Panc1 (cell line): Measurements from ENCODE around the gene DLL3. TPM values are rescaled to one million over a fixed set of nuclear protein-coding genes. Genes with fewer than 3 reads are reported as not detected.

ENCODE experiments used
- ATAC-seq: fragments of 200-7000 bp; cut with Tn5 transposase; 2 replicates; pipeline ENCODE4 v1.9.1; 2020; ENCODE audit warnings: mild to moderate bottlenecking, moderate library complexity
- BruUV-seq: library from RNA; stranded (reverse); fragments of 400-500 nt; replicated peaks from 2 replicates; lab custom pipeline; 2021; lab: Mats Ljungman, UMichigan
- CTCF ChIA-PET: fragments of 300-600 bp; sonication (Branson Sonifier 250); formaldehyde crosslinking; loops from one replicate; lab custom pipeline; 2022; ENCODE audit warnings: antibody characterized with exemption; lab: Charles Lee
- POLR2A ChIA-PET: fragments of 300-600 bp; sonication (Branson Sonifier 250); formaldehyde crosslinking; loops from one replicate; lab custom pipeline; 2022; ENCODE audit warnings: antibody characterized with exemption; lab: Charles Lee
- DNase-seq: peaks from one replicate; pipeline ENCODE4 v3.0.0-alpha.2; 2010; ENCODE audit warnings: low read depth, low spot score
- H3K27ac ChIP-seq: 2 replicates; pipeline ENCODE4 v1.5.1; 2011; ENCODE audit warnings: mild to moderate bottlenecking, low read length, inconsistent platforms
- H3K27me3 ChIP-seq: fragments of 200-500 bp; sonication (Bioruptor generic); 2 replicates; pipeline ENCODE4 v1.6.0; 2014; ENCODE audit warnings: low read length, inconsistent platforms; ENCODE audit not compliant: control insufficient read depth, insufficient read depth
- H3K36me3 ChIP-seq: fragments of 200-500 bp; sonication (Bioruptor generic); 2 replicates; pipeline ENCODE4 v1.5.1; 2014; ENCODE audit warnings: inconsistent platforms, mild to moderate bottlenecking, low read length, moderate library complexity; ENCODE audit not compliant: control insufficient read depth, insufficient read depth
- H3K4me1 ChIP-seq: 2 replicates; pipeline ENCODE4 v1.5.1; 2011; ENCODE audit warnings: inconsistent platforms, mild to moderate bottlenecking, low read length, moderate library complexity; ENCODE audit not compliant: control insufficient read depth, insufficient read depth
- H3K4me3 ChIP-seq, 2 experiments: 2 replicates each; pipeline ENCODE4 v1.5.1; 2011 to 2012; ENCODE audit warnings: low read depth in 2 of 2, low read length in 2 of 2, mild to moderate bottlenecking in 2 of 2, inconsistent platforms in 1 of 2, moderate library complexity in 1 of 2
- H3K9me3 ChIP-seq: fragments of 200-500 bp; sonication (Bioruptor generic); 2 replicates; pipeline ENCODE4 v1.5.1; 2014; ENCODE audit warnings: low read depth, mild to moderate bottlenecking, inconsistent platforms, low read length, moderate library complexity; ENCODE audit not compliant: control insufficient read depth, insufficient read depth
- POLR2AphosphoS5 ChIP-seq: IDR thresholded peaks from 2 replicates; pipeline ENCODE4 v1.6.1; 2012; ENCODE audit warnings: mild to moderate bottlenecking, low read depth, low read length, moderate library complexity
- SIN3A ChIP-seq: IDR thresholded peaks from 2 replicates; pipeline ENCODE4 v1.6.1; 2012; ENCODE audit warnings: low read depth, mild to moderate bottlenecking, low read length, moderate library complexity, borderline replicate concordance; ENCODE audit not compliant: insufficient read depth
- TCF7L2 ChIP-seq: IDR thresholded peaks from 2 replicates; pipeline ENCODE4 v1.6.1; 2011; ENCODE audit warnings: mild to moderate bottlenecking, low read depth, low read length, inconsistent platforms
- in situ Hi-C: cut with HindIII; loops from 2 replicates; pipeline ENCODE4 v1.10.0; 2016; ENCODE audit warnings: low sequenced_read_pairs, low pct_unique_long_range_greater_than_20kb
- intact Hi-C: fragments of 100-400 bp; cut with micrococcal nuclease; formaldehyde crosslinking; loops from one replicate; pipeline ENCODE4 v1.10.0; 2022; ENCODE audit not compliant: unreplicated experiment
- total RNA-seq: library from RNA; stranded (reverse); gene quantifications from one replicate; pipeline ENCODE4 v1.2.1, GENCODE V29; 2021; ENCODE audit not compliant: unreplicated experiment
- TF ChIP-seq, protein P1 (sequence below): fragments of 450-650 bp; IDR thresholded peaks from 2 replicates; pipeline ENCODE4 v1.5.1; 2017; ENCODE audit warnings: mild to moderate bottlenecking
- TF ChIP-seq, protein P2 (sequence below), 2 experiments: IDR thresholded peaks; 2 replicates each; pipeline ENCODE4 v1.6.1; 2011 to 2012; ENCODE audit warnings: low read depth in 2 of 2, control low read depth in 1 of 2, low read length in 1 of 2, mild to moderate bottlenecking in 1 of 2, moderate library complexity in 1 of 2; ENCODE audit not compliant: insufficient read depth in 1 of 2

DLL3 gene
- total RNA-seq, 1 experiment from 2014 or later: 76.9 TPM

DNA sequence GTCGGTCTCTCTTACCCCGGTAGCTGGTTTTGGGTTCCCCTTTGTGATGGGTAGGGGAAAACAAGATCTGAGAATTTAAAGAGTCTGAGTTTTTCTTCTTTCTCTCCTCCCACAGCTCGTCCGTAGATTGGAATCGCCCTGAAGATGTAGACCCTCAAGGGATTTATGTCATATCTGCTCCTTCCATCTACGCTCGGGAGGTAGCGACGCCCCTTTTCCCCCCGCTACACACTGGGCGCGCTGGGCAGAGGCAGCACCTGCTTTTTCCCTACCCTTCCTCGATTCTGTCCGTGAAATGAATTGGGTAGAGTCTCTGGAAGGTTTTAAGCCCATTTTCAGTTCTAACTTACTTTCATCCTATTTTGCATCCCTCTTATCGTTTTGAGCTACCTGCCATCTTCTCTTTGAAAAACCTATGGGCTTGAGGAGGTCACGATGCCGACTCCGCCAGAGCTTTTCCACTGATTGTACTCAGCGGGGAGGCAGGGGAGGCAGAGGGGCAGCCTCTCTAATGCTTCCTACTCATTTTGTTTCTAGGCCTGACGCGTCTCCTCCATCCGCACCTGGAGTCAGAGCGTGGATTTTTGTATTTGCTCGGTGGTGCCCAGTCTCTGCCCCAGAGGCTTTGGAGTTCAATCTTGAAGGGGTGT lies 9.1 kb downstream of the DLL3 start:
- H3K27ac ChIP-seq: peak overlapping the region; percentile 81
- DNase-seq (no peak), ATAC-seq (no peak)
- H3K4me1 ChIP-seq: peaks cover 21% of the 10 kb centered on the region
- H3K27me3 ChIP-seq: no peaks in the 10 kb centered on the region
- ChIA-PET CTCF (interaction anchor here (0.5 to 4.5 kb wide), 12 partner anchors 9 to 692 kb away, joined by 3 to 34 read pairs (median 6); partner anchors contain the start of genes DLL3, EID2B, MED29 and PAF1), POLR2A (interaction anchor here (0.6 to 4.1 kb wide), 13 partner anchors 9 to 701 kb away, joined by 3 to 38 read pairs (median 4); partner anchors contain the start of genes DLL3, EID2B, RPS16 and SUPT5H)
- no peaks in the 10 kb centered on the region for H3K9me3 ChIP-seq
- intact Hi-C loops: loop anchor here (2.0 kb wide), 1 partner anchor 27 kb away; the partner anchor contains the start of gene TIMM50
- H3K36me3 ChIP-seq: no peaks in the 10 kb centered on the region
- peak overlapping the region; percentile 39 to 58 for H3K4me3 ChIP-seq
- BruUV-seq: TSS peak; percentile 93
- in situ Hi-C loops: no loop called here
- TF ChIP-seq POLR2AphosphoS5 (no peak), SIN3A (no peak), TCF7L2 (no peak)
- TF ChIP-seq, protein P1, sequence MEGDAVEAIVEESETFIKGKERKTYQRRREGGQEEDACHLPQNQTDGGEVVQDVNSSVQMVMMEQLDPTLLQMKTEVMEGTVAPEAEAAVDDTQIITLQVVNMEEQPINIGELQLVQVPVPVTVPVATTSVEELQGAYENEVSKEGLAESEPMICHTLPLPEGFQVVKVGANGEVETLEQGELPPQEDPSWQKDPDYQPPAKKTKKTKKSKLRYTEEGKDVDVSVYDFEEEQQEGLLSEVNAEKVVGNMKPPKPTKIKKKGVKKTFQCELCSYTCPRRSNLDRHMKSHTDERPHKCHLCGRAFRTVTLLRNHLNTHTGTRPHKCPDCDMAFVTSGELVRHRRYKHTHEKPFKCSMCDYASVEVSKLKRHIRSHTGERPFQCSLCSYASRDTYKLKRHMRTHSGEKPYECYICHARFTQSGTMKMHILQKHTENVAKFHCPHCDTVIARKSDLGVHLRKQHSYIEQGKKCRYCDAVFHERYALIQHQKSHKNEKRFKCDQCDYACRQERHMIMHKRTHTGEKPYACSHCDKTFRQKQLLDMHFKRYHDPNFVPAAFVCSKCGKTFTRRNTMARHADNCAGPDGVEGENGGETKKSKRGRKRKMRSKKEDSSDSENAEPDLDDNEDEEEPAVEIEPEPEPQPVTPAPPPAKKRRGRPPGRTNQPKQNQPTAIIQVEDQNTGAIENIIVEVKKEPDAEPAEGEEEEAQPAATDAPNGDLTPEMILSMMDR: no peak

DNA sequence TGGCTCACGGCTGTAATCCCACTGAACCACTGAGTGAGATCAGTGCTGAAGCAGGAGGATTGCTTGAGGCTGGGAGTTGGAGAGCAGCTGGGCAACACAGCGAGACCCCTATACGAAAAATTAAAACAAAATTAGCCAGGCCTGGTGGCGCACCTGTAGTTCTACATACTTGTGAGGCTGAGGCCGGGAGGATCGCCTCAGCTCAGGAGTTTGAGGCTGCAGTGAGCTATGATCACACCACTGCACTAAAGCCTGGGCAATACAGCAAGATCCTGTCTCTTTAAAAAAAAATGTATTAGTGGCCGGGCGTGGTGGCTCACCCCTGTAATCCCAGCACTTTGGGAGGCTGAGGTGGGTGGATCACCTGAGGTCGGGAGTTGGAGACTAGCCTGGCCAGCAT lies 9.9 kb downstream of the DLL3 start:
- no peaks in the 10 kb centered on the region for H3K27me3 ChIP-seq
- H3K4me3 ChIP-seq: peak overlapping the region in 1 of 2 experiments; percentile 58; a peak in 2 of 4 replicates
- in situ Hi-C loops: no loop called here
- TF ChIP-seq, protein P1: no peak
- TF ChIP-seq POLR2AphosphoS5: no peak
- ChIA-PET CTCF (interaction anchor here (0.6 to 4.5 kb wide), 9 partner anchors 8 to 164 kb away, joined by 3 to 34 read pairs (median 5); partner anchors contain the start of genes EID2B, MED29 and PAF1), POLR2A (interaction anchor here (0.5 to 4.1 kb wide), 7 partner anchors 10 to 75 kb away, joined by 3 to 38 read pairs (median 4); partner anchors contain the start of gene RPS16)
- ATAC-seq (no peak), DNase-seq (no peak)
- intact Hi-C loops: no loop called here
- H3K4me1 ChIP-seq: peaks cover 16% of the 10 kb centered on the region
- no peaks in the 10 kb centered on the region for H3K36me3 ChIP-seq
- BruUV-seq: no TSS peak
- H3K9me3 ChIP-seq: no peaks in the 10 kb centered on the region
- peak overlapping the region; percentile 81 for H3K27ac ChIP-seq

DNA sequence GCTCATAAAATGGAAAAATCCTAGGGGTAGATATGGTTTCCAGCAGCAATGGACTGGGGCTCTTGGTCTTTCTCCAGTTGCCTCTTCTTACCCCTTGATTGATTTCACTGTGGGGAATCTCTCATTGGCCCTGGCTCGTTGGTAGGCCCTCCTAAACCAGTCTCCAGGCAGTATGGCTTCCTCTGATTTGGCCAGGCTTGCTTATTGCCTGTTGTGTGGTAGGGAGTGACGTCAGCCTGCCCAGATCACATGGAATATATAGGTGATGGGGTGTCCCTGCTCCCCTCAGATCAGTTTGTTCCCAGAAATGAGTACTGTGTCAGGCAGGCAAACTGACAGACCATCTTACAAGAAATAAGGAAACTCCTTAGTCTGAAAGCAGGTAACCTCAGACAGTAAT lies 10.5 kb downstream of the DLL3 start:
- BruUV-seq: no TSS peak
- Histone ChIP-seq H3K27ac (no peak overlapping the region), H3K27me3 (peaks cover 4% of the 10 kb centered on the region), H3K9me3 (no peaks in the 10 kb centered on the region), H3K4me1 (peaks cover 16% of the 10 kb centered on the region), H3K36me3 (no peaks in the 10 kb centered on the region), H3K4me3 (no peak overlapping the region)
- intact Hi-C loops (no loop called here), in situ Hi-C loops (no loop called here)
- CTCF ChIA-PET: interaction anchor here (0.6 to 4.5 kb wide), 7 partner anchors 8 to 108 kb away, joined by 3 to 34 read pairs (median 6); partner anchors contain the start of gene EID2B
- DNase-seq (no peak), ATAC-seq (no peak)
- TF ChIP-seq, protein P1: no peak
- TF ChIP-seq TCF7L2 (no peak), POLR2AphosphoS5 (no peak), SIN3A (no peak)
- TF ChIP-seq, protein P2, sequence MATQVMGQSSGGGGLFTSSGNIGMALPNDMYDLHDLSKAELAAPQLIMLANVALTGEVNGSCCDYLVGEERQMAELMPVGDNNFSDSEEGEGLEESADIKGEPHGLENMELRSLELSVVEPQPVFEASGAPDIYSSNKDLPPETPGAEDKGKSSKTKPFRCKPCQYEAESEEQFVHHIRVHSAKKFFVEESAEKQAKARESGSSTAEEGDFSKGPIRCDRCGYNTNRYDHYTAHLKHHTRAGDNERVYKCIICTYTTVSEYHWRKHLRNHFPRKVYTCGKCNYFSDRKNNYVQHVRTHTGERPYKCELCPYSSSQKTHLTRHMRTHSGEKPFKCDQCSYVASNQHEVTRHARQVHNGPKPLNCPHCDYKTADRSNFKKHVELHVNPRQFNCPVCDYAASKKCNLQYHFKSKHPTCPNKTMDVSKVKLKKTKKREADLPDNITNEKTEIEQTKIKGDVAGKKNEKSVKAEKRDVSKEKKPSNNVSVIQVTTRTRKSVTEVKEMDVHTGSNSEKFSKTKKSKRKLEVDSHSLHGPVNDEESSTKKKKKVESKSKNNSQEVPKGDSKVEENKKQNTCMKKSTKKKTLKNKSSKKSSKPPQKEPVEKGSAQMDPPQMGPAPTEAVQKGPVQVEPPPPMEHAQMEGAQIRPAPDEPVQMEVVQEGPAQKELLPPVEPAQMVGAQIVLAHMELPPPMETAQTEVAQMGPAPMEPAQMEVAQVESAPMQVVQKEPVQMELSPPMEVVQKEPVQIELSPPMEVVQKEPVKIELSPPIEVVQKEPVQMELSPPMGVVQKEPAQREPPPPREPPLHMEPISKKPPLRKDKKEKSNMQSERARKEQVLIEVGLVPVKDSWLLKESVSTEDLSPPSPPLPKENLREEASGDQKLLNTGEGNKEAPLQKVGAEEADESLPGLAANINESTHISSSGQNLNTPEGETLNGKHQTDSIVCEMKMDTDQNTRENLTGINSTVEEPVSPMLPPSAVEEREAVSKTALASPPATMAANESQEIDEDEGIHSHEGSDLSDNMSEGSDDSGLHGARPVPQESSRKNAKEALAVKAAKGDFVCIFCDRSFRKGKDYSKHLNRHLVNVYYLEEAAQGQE (IDR thresholded peaks at IDR 0.05; ENCODE audit: insufficient read depth in 1 of 2, low read depth in 2 of 2, low read length in 1 of 2): no peak
- POLR2A ChIA-PET: interaction anchor here (0.5 to 4.1 kb wide), 9 partner anchors 9 to 891 kb away, joined by 3 to 38 read pairs (median 4); partner anchors contain the start of gene RPS16
